Kidney epithelial cell (primary cell): ENCODE results near the gene SCN3B. TPM values are rescaled to one million over a fixed set of nuclear protein-coding genes. Genes with fewer than 3 reads are reported as not detected.
A peak's percentile ranks its signal among the peaks of the same experiment; 100 is the strongest.

Experiments
- DNase-seq: peaks from one replicate; pipeline ENCODE4 v3.0.0-alpha.2; 2010; ENCODE audit warnings: low read depth
- H3K27me3 ChIP-seq: 2 replicates; pipeline ENCODE4 v1.6.0; 2011; ENCODE audit warnings: low read length; ENCODE audit not compliant: control insufficient read depth, insufficient read depth
- H3K36me3 ChIP-seq: 2 replicates; pipeline ENCODE4 v1.5.1; 2011; ENCODE audit warnings: low read length; ENCODE audit not compliant: control insufficient read depth, insufficient read depth
- H3K4me3 ChIP-seq: 2 replicates; pipeline ENCODE4 v1.5.1; 2011; ENCODE audit warnings: low read depth, mild to moderate bottlenecking, control low read depth, low read length
- CTCF ChIP-seq: IDR thresholded peaks from 2 replicates; pipeline ENCODE4 v1.5.1; 2011; ENCODE audit warnings: mild to moderate bottlenecking, moderate library complexity, low read length, control low read depth, inconsistent platforms; ENCODE audit not compliant: insufficient read depth, poor library complexity, severe bottlenecking
- total RNA-seq: library from RNA; depleted of rRNA; stranded (reverse); fragments of >200 nt; gene quantifications from 2 replicates; pipeline ENCODE4 v1.2.3, GENCODE V29; 2015

SCN3B gene
- total RNA-seq, 1 donor from 2014 or later: 2.1 TPM

GRCh38 chr11:123597859-123598258, 56.6 kb downstream of the SCN3B start:
- no peak for DNase-seq
- Histone ChIP-seq H3K36me3 (no peaks in the 10 kb centered on the region), H3K27me3 (no peaks in the 10 kb centered on the region), H3K4me3 (no peak overlapping the region)
- peak; percentile 14 for TF ChIP-seq CTCF

GRCh38 chr11:123594921-123595320, 59.5 kb downstream of the SCN3B start:
- TF ChIP-seq CTCF: no peak

GRCh38 chr11:123594188-123594901, 60.1 kb downstream of the SCN3B start:
- DNase-seq: no peak
- Histone ChIP-seq H3K4me3 (no peak overlapping the region), H3K27me3 (no peaks in the 10 kb centered on the region), H3K36me3 (no peaks in the 10 kb centered on the region)
- no peak for TF ChIP-seq CTCF

More at GRCh38 chr11:123594921-123595320, 59.5 kb downstream of the SCN3B start:
- H3K36me3 ChIP-seq: no peaks in the 10 kb centered on the region
- no peak overlapping the region for H3K4me3 ChIP-seq
- no peak for DNase-seq
- H3K27me3 ChIP-seq: no peaks in the 10 kb centered on the region

- no peaks in the 10 kb centered on the region for H3K36me3 ChIP-seq
- H3K4me3 ChIP-seq: no peak overlapping the region
- no peak for DNase-seq
- no peak for TF ChIP-seq CTCF
- no peaks in the 10 kb centered on the region for H3K27me3 ChIP-seq
These were observed 60.9 kb downstream of the SCN3B start for GRCh38 chr11:123593570-123593969.

- no peaks in the 10 kb centered on the region for H3K27me3 ChIP-seq
- no peak for TF ChIP-seq CTCF
- DNase-seq: peak; percentile 64
- no peak overlapping the region for H3K4me3 ChIP-seq
- no peaks in the 10 kb centered on the region for H3K36me3 ChIP-seq
These were observed 64.0 kb downstream of the SCN3B start for GRCh38 chr11:123590296-123590912.
